HG03558 (cell line): ENCODE results near the gene YIF1B.

Source experiments
- ATAC-seq: cut with Tn5 transposase; IDR thresholded peaks from one replicate; pipeline ENCODE4 v1.9.1; 2021; ENCODE audit warnings: moderate number of reproducible peaks; ENCODE audit not compliant: unreplicated experiment; ENCODE audit errors: extremely low read depth

YIF1B gene

DNA sequence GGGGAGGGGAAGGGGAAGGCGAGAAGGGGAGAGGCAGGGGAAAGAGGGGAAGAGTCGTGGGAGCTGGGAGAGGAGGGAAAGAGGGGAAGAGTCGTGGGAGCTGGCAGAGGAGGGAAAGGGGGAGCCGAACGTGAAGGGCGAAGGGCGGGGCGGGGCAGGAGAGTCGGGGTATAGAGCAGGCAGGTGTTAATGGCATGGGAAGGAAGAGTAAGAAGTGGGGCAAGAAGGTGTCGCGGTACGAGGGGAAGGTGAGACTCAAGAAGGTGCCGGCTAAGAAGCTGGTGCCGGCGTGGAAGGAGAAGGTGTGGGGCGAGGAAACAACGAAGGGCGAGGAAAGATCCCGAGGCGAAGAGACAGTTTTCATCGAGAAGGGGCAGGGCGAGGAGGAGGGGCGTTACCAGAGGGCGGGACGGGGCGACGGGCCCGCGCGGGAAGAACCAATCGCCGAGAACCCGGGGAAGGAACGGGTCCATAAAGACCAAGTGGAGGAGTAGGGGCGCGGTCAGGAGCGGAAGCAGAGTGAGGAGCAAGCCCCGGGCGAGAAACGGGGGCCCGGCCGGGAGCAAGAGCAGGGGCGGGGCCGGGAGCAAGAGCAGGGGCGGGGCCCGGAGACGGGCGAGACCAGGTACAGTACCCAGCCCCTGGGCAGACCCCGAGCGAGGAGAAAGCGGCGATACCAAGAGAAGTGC, 20.3 kb upstream of the YIF1B start:
- no peak for ATAC-seq

- ATAC-seq = no peak
Observed at GRCh38 chr19:38333245-38333644, 17.5 kb upstream of the YIF1B start.

- ATAC-seq = no peak
Observed at GRCh38 chr19:38331728-38332127, 16.0 kb upstream of the YIF1B start.

- no peak for ATAC-seq
Observed at GRCh38 chr19:38329651-38330050, 13.9 kb upstream of the YIF1B start.

DNA sequence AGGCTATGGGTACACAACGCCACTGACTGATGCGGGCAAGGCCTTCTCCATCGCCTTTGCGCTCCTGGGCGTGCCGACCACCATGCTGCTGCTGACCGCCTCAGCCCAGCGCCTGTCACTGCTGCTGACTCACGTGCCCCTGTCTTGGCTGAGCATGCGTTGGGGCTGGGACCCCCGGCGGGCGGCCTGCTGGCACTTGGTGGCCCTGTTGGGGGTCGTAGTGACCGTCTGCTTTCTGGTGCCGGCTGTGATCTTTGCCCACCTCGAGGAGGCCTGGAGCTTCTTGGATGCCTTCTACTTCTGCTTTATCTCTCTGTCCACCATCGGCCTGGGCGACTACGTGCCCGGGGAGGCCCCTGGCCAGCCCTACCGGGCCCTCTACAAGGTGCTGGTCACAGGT, 10.8 kb upstream of the YIF1B start:
- ATAC-seq = no peak

DNA sequence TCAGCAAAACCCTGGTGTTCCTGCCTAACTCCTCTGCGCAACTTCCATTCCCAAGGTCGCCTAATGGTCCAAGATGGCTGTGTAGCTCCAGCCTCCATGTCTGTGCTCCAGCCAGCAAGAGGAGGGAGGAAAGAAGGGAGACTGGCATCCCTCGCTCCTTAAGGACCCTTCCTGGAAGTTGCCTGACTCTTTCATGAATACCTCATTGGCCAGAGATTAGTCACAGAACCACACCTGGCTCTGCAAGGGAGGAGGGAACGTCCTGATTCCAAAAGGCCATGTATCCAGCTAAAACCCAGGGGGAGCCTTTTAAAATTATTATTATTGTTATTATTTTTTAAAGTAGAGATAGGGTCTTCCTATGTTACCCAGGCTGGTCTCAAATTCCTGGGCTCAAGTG, 8.7 kb upstream of the YIF1B start:
- ATAC-seq = no peak

DNA sequence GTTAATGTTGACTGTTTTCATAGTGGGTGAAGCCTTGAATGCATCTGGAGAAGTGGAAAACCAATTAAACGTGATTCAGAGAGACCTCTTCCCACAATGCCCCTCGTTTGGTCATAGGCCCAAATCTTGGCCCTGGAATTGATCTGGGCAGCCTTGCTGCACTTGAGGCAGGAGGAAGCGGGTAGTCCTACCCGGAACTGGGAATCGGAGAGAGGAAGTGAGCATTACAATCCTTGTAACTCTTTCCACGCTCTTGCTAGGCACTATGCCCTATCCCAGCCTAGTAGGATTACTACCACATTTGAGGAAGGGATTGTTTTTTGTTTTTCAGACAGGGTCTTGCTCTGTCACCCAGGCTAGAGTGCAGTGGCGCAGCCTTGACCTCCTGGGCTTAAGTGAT, 7.5 kb upstream of the YIF1B start:
- ATAC-seq = no peak

GRCh38 chr19:38321646-38322196, 6.0 kb upstream of the YIF1B start:
- no peak for ATAC-seq

- ATAC-seq = no peak
Observed at GRCh38 chr19:38320969-38321339, 5.2 kb upstream of the YIF1B start.

DNA sequence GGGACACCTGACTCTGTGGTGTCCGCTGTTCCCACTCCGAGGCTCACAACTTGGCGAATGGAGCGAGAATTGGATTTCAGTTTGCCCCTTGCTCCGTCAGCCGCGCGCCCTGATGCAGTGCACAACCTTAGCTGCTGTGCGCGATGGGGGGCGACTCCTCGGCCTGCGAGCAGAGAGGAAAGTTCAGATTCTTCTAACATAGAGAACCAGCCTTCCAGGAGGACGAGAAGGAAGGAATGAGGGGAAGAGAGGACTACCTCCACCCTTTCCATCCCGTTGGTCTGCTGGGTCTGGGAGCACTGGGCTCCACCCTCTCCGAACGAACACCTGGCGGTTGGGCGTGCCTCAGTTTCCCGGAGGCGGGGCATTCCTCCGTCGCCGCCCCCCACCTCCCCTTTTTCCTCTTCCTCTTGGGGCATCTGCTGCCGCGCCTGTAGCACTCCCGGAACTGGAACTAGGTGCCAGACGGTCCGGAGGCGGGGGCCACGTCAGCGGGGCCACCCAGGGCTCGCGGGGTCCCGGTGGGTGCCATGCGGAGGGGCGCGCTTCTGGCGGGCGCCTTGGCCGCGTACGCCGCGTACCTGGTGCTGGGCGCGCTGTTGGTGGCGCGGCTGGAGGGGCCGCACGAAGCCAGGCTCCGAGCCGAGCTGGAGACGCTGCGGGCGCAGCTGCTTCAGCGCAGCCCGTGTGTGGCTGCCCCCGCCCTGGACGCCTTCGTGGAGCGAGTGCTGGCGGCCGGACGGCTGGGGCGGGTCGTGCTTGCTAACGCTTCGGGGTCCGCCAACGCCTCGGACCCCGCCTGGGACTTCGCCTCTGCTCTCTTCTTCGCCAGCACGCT, 3.9 kb upstream of the YIF1B start, which contains the start of gene KCNK6:
KCNK6 (plus strand) TSS at position 425 of the 838 bp plus-strand sequence; CDS start at position 531, 106 bp downstream.
- no peak for ATAC-seq

DNA sequence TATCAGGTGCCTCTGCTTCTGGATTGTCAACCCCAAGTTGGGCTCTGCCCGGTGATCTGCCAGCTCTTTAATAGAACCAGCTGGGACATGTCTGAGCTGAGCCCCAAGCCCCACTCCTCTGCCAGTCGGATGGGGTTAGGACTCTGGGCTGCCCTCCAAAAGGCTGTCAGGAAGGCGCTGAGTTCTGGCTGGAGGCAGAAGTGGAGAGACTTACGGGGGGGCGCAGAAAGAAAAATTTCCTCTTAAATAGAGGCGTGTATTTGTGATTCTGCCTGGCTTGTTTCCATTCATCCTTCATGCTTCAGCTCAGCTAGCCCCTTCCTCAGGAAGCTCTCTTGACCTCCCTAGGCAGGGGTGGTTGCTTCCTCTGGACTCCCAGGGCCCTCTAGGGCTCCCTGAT, 2.9 kb upstream of the YIF1B start:
- no peak for ATAC-seq

DNA sequence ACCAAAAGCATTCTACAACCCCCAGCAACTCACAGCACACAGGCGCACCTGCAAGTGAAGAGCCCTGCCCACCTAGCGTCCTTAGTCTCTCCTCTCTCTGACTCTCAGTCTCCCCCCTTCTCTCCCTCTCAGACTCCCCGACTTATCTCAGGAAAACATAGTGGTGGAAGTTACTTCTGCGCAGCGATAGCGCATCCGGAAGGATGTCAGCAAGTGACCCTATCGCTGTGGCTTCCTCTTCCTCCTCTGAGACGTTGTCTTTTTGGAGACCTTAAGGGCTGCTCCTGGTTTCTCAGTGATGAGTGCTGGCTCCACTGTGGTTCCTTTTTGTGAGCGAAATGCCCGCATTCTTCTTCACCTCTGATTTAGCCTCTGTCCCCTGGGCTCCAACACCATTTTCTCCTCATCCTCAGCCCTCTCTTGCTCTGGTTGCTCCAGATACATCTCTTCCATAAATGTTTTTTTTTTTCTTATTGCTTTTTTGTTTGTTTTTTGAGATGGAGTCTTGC, 1.4 kb upstream of the YIF1B start:
- no peak for ATAC-seq

GRCh38 chr19:38316477-38317067, 825 bp upstream of the YIF1B start:
- ATAC-seq = no peak

GRCh38 chr19:38310986-38311385, 4.8 kb downstream of the YIF1B start:
- ATAC-seq = no peak

- no peak for ATAC-seq
Observed at GRCh38 chr19:38310279-38310670, 5.5 kb downstream of the YIF1B start.

- ATAC-seq = no peak
Observed at GRCh38 chr19:38309615-38310278, 6.0 kb downstream of the YIF1B start.

DNA sequence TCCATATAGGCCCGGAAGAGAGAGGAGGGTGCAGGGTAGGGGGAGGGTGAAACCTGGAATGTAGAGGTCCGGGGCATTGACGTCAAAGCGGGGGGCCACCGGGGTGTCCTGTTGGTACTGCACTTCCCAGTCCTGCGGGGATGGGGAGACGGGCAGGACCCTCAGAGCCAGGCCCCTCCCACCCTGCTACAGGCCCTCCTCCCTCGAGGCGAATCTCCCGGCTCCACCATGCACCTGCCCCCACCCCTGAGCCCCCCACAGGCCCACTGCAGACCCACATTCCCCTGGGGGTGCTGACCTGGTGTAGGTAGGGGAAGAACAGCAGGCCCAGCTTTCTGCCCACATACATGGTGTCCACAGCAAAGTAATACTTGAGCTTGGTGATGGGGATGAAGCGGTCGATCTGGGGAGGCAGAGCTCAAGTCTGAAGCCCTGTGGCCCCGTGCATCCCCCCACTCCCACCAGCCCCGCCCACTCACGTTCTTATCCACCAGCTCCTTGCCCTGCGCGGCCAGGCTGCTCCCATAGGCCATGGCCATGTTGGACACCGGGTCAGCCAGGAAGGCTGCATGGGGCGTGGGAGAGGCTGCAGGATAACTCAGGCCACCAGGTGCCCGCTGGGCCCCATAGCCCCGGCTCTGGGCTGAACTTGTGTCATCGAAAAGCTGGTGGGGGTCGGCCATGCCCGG, 6.7 kb downstream of the YIF1B start:
- no peak for ATAC-seq

DNA sequence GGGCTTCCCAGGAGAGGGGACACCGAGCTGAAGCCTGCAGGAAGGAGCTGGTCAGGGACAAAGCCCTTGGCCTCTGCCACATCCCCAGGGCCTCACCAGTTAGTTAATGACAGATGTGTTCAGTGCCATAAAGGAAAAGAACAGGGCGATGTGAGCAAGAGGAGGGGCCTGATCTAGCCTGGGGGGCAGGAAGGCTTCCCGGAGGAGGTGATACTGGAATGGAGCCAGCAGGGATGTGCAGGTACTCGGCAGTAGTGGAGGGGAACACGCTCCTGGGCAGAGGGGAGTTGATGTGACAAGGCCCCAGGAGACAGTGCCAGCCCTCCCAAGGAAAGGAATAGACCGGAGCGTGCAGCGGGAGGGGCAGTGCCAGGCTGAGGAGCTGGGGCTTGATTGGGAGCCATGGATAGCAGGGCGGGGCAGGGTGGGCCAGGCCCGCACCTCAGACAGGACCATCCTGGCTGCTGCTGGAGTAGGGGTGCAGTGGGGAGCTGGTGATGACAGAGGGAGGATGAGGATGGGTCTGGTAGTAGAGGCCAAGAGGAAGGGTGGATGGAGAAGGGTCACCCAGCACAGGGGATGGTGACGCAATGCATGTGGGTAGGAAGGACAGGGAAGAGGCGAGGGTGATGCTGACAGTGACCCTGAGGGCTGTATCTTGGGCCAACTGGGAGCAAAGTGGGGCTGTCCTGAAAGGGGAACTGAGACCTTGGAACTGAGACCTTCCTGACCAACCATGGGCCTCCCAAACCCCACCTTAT, 7.6 kb downstream of the YIF1B start:
- ATAC-seq = no peak

DNA sequence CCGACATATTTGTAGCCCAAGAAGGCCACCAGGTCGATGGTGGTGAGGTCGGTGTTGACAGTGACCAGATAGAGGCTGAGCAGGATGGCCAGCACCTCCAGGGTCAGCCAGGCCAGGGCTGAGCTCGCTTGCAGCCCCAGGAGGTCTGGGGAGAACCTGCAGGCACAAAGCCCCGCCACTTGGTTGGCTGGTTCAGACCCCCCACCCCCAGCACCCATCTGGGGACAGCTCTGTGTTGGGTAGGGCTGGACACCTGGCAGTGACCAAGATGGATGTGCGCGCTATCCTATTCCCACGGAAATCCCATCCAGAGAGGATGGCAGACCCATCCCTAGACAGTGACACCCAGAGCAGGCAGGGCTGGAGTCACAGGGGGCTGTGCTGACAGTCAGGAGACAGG, 8.2 kb downstream of the YIF1B start:
- no peak for ATAC-seq
